Astrocyte of the cerebellum (primary cell): ENCODE results near the gene MAEA.

Experiments used
- DNase-seq: peaks from one replicate; pipeline ENCODE4 v3.0.0-alpha.2; 2011; ENCODE audit warnings: low read depth
- H3K4me3 ChIP-seq: 2 replicates; pipeline ENCODE4 v1.5.1; 2011; ENCODE audit warnings: mild to moderate bottlenecking, low read depth, low read length, moderate library complexity
- in situ Hi-C: cut with HindIII; loops from 2 replicates; pipeline ENCODE4 v1.10.0; 2017; ENCODE audit warnings: low sequenced_read_pairs
- TF ChIP-seq, protein P1 (sequence below): IDR thresholded peaks from 2 replicates; pipeline ENCODE4 v1.5.1; 2012; ENCODE audit warnings: low read length, low read depth, moderate library complexity, mild to moderate bottlenecking; ENCODE audit errors: missing control alignments

The MAEA gene

DNA sequence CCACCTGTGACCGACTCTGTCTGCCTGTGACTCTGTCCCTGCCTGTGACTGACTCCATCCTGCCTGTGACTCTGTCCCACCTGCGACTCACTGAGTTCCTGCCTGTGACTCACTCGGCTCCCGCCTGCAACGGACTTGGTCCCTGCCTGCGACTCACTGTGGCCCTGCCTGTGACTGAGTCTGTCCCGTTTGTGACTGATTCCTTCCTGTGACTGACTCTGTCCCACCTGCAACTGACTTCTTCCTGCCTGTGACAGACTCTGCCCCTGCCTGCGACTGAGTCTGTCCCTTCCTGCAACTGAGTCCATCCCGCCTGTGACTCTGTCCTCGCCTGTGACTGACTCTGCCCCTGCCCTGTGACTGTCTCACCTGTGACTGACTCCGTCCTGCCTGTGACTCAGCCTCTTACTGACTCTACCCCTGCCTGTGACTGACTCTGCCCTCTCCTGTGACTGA, 47.7 kb downstream of the MAEA start:
- TF ChIP-seq, protein P1, sequence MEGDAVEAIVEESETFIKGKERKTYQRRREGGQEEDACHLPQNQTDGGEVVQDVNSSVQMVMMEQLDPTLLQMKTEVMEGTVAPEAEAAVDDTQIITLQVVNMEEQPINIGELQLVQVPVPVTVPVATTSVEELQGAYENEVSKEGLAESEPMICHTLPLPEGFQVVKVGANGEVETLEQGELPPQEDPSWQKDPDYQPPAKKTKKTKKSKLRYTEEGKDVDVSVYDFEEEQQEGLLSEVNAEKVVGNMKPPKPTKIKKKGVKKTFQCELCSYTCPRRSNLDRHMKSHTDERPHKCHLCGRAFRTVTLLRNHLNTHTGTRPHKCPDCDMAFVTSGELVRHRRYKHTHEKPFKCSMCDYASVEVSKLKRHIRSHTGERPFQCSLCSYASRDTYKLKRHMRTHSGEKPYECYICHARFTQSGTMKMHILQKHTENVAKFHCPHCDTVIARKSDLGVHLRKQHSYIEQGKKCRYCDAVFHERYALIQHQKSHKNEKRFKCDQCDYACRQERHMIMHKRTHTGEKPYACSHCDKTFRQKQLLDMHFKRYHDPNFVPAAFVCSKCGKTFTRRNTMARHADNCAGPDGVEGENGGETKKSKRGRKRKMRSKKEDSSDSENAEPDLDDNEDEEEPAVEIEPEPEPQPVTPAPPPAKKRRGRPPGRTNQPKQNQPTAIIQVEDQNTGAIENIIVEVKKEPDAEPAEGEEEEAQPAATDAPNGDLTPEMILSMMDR: no peak
- no peak overlapping the region for H3K4me3 ChIP-seq
- in situ Hi-C loops: no loop called here
- no peak for DNase-seq

DNA sequence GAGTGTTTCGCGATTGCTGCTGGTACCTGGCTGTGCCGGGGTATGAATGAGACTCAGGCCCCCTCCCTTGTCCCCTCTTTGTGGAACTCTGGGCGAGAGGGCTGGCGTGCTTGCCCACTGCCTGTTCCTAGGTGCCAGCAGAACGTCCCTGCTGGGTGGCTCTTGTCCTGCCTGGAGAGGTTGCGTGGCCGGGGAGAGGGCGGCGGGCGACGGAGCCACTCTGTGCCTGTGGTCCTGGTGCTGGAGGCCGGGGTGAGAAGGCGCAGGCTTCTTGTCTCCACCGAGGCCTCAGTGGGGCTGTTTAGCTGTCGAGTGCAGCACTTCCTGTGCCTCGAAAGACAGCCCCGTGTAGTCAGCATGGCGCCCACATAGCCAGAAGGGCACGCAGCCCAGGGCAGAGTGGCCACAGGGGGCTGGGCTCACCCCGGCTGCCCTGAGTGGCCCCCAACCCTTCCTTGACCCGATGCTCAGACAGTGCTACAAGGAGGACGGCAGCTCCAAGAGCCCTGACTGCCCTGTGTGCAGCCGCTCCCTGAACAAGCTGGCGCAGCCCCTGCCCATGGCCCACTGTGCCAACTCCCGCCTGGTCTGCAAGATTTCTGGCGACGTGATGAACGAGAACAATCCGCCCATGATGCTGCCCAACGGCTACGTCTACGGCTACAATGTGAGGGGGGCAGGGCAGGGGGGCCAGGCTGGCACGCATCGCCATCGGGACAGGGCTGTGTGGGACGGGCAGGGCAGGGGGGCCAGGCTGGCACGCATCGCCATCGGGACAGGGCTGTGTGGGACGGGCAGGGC, 48.5 kb downstream of the MAEA start:
- TF ChIP-seq, protein P1: no peak
- no peak for DNase-seq
- in situ Hi-C loops: no loop called here
- no peak overlapping the region for H3K4me3 ChIP-seq

DNA sequence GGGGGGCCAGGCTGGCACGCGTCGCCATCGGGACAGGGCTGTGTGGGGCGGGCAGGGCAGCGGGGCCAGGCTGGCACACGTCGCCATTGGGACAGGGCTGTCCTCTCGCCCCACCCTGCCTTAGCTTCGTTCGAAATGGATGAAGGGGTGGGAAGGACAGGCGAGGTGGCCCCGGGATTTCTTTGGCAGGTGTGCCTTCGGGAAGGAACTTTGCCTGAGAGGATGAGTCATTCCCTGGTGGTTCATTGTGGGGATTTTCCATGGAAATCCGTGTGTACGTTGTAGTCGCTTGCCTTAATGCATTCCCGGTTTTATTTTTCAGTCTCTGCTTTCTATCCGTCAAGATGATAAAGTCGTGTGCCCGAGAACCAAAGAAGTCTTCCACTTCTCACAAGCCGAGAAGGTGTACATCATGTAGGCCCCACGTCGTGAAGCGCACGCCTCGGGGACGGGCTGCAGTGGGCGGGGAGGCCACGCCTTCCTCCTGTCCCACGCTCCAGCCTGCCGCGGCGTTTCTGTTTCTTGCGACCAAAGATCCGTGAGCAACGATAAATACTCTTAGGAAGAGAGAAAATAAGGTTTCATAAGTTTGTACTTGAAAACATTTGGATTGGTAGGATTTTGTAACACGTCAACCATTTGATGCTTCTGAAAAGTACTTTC, 49.2 kb downstream of the MAEA start:
- TF ChIP-seq, protein P1: no peak
- no peak overlapping the region for H3K4me3 ChIP-seq
- in situ Hi-C loops: no loop called here
- DNase-seq: no peak

DNA sequence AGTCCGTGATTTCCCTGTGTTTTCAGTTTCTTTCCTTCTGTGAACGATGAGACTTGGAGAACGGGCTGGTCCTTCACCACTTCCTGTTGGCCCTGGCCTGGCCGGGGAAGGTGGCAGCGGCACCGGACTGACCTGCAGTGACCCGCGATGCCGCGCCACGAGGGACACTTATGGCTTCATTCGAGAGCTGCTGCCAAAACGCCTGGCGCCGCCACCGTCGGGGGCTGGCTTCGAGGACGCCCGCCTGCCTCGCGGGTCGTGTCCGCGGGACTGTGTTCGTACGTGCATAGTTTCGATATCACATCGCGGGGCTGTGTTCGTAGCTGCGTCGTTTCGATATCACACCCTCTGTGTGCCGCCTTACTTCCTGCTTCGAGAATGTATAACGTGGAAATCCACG, 49.8 kb downstream of the MAEA start:
- H3K4me3 ChIP-seq: no peak overlapping the region
- in situ Hi-C loops: no loop called here
- TF ChIP-seq, protein P1: no peak

DNA sequence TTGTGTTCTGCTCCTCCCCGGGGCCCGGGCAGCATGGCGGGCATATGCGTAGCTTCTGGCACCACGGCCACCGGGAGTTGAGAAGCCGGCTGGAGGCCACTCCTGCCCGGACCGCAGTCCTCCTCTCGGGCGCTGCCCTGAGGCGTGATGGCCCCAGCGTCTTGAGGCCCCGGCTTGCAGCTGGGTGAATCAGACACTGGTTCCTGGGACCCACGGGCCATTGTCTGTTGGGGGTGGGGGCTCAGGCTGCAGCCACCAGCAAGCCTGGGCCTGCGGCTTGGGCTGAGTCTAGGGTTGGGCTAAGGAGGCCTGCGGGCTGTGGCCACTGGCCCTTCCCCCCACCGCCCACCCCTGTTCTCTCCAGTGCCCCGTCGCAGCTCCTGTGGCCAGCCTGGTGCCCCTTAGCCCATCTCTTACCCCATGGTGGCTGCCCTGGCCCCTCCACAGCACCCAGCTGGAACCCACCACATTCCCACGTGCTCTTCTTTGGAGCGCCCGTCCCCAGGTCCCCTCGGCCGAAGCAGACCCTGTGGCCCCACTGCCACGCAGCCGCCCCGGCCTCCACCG, 50.6 kb downstream of the MAEA start:
- TF ChIP-seq, protein P1: no peak
- in situ Hi-C loops: no loop called here
- no peak overlapping the region for H3K4me3 ChIP-seq
- no peak for DNase-seq

More for the DNA sequence above, 49.8 kb downstream of the MAEA start:
- DNase-seq: no peak

DNA sequence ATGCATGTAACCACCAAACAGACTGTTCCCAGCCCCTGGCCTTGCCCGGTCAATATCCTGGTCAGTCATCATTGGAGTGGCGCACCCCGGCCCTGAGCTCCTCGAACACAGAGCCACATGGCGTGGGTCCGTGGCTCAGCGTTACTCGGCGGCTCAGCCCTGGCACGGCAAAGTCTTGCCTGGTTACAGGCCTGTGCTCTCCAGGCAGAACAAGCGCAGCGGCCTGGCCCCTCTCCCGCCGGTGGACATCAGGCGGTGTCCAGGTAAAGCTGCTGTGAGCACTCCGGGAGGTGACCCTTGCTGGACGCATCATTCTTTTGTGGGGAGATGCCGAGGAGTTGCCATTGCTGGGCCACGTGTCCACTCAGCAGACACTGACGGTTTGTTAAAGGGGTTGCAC, 51.2 kb downstream of the MAEA start:
- DNase-seq: no peak
- in situ Hi-C loops: no loop called here
- H3K4me3 ChIP-seq: no peak overlapping the region
- TF ChIP-seq, protein P1: no peak
